ENCODE results near the gene INS.

INS gene

DNA sequence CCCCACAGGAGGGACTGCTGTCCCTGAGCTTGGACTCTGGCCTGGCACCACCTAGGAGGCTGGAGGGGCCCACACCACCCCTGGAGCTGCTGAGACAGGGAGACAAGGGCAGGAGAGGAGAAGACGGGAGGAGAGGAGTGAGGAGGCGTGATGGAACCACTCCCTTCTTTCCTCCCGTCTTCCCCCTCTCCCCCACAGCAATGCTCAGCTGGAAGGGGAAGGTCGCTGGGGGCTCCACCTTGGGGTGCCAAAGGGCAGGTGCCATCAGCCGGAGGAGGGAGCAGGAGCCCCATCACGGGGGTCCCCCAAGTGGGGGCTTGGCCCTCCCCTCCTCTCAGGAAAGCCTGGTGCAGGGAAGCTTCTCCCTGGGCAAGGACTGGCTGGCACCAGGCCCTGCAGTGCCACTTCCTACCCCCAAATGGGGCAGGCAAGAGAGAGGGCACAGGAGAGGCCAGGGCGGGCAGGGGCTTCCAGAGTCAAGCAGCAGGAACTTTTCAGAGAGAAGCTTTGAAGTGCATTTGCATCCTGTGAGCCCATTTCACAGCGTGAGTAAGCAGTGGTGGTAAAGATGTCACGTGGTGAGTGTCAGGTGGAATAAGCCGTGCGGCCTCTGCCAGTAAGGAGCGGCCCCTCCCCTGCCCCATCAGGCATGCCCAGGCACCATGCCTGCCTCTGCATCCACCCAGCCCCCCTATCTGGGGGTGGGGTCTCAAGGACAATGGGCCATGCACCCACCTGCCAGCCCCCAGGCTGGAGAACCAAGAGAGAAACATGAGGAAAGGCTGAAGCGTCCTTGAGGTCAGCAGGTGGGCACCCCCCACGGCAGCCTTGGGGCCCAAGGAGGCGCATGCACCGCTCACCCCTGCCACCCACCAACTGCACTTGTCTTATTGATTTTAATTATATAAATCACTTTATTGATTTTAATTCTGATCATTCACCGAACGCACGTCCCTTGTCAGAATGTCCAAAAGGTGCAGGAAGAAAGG lies 26.7 kb downstream of the INS start:
- Mint-ChIP-seq H3K4me3 (no peak overlapping the region), H3K4me1 (peaks cover 14% of the 10 kb centered on the region), H3K9me3 (peaks cover 5% of the 10 kb centered on the region), H3K36me3 (no peaks in the 10 kb centered on the region), H3K27me3 (peaks cover 34% of the 10 kb centered on the region), H3K27ac (no peak overlapping the region)
- no peak for ATAC-seq (ENCODE audit: low read depth)
- no peak for DNase-seq (ENCODE audit: low spot score in 2 of 2)

DNA sequence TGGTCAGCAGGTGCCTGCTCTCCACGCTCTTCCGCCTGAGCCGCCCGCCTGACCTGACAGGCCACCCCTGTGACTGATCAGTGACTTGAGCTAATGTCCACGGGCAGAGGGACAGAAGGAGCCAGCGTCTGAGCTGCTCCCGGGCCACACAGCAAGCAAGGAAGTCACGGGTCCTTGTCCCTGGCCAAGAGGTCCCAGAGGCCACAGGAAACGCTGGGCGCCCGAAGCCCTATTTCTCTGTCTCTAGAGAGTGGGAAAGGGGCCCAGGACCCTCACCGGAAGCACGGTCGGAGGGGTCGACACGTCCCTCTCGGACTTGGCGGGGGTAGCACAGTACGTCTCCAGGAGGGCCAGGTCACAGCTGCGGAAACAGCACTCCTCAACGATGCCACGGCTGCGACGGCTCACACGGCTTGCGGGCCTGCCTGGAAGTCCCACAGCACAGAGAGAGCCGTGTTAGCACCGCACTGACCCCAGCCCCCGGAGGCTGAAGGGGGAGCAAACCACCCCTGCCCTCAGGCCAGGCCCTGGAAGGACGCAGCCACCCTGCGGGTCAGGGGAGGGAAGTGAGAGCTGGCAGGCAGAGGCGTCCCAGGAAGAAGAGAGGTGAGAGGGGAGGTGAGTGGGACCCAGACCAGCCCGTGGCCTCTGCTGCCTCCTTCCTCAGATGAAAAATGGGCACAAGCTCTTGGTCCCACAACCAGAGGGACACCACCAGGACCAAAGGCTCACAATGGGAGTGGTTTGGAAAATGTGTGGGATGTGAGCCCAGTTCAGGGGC lies 27.6 kb downstream of the INS start:
- ATAC-seq (ENCODE audit: low read depth) (no peak), DNase-seq (ENCODE audit: low spot score in 2 of 2) (no peak)
- H3K9me3 Mint-ChIP-seq, result peaks cover 5% of the 10 kb centered on the region
- H3K4me1 Mint-ChIP-seq, result peaks cover 13% of the 10 kb centered on the region
- no peak overlapping the region for H3K27ac Mint-ChIP-seq
- H3K4me3 Mint-ChIP-seq, result no peak overlapping the region
- no peaks in the 10 kb centered on the region for H3K36me3 Mint-ChIP-seq
- H3K27me3 Mint-ChIP-seq, result peaks cover 33% of the 10 kb centered on the region

DNA sequence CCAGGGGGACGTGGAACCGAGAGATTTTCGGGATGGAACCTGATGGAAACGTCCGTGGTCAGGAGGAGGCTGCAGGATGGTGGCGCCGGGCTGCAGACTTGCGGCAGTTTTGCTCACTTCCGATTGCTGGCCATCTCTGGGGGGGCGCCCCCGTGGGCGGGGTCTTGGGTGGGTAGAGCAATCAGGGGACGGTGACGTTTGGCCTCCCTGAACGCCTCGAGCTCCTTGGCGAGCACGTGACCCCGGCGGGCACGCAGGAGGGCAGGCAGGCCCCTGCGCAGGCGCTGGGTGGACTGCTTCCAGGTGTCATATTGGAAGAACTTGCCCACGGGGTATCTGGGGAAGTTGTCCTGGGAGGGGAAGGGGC lies 28.2 kb downstream of the INS start:
- Mint-ChIP-seq H3K4me3 (no peak overlapping the region), H3K4me1 (peaks cover 9% of the 10 kb centered on the region), H3K36me3 (no peaks in the 10 kb centered on the region), H3K9me3 (peaks cover 5% of the 10 kb centered on the region), H3K27ac (no peak overlapping the region), H3K27me3 (peaks cover 31% of the 10 kb centered on the region)
- ATAC-seq (ENCODE audit: low read depth) (no peak), DNase-seq (ENCODE audit: low spot score in 2 of 2) (no peak)

DNA sequence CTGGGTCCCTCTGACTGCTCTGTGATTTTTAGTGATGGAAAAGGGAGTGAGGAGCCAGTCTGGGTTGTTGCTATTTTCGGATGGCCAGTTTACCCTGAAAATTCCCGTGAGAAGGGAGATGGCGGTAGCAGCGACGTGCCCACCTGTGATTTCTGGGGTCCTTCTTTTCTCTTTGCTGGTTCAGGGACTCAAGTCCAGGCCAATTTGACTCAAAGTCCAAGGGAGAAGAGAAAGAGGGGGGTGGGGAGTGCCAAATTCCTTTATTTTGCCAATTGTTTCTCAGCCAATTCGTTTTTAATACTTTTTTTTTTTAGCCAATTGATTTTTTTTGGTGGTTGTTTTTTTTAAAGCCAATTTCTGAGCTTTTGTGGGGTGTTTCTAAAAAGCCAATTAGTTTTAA lies 28.8 kb downstream of the INS start:
- H3K4me3 Mint-ChIP-seq, result no peak overlapping the region
- peaks cover 27% of the 10 kb centered on the region for H3K27me3 Mint-ChIP-seq
- peaks cover 4% of the 10 kb centered on the region for H3K4me1 Mint-ChIP-seq
- ATAC-seq (ENCODE audit: low read depth) (no peak), DNase-seq (ENCODE audit: low spot score in 2 of 2) (no peak)
- no peak overlapping the region for H3K27ac Mint-ChIP-seq
- H3K36me3 Mint-ChIP-seq, result no peaks in the 10 kb centered on the region
- peaks cover 5% of the 10 kb centered on the region for H3K9me3 Mint-ChIP-seq

DNA sequence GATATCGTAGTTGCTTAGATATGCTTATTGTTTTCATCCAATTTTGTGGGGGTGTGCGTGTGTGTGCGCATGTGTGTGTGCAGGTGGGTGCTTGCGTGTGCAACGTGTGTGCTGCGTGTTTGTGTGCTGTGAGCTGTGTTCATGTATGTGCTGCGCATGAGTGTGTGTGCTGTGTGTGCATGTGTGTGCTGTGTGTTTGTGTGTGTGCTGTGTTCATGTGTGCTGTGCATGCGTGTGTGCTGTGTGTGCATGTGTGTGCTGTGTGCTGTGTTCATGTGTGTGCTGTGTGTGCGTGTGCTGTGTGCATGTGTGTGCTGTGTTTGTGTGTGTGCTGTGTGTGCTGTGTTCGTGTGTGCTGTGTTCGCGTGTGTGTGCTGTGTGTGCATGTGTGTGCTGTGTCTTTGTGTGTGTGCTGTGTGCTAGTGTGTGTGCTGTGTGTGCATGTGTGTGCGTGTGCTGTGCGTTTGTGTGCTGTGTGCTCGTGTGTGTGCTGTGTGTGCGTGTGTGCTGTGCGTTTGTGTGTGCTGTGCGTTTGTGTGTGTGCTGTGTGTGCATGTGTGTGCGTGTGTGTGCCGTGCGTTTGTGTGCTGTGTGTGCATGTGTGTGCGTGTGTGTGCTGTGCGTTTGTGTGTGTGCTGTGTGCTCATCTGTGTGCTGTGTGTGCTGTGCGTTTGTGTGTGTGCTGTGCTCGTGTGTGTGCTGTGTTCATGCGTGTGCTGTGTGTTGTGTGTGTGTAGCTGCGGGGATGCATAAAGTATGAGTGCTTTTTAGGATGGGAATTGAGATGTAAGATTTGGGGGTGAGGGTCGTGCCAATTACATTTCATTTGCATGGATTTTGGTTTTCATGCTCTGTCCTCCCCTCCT lies 29.4 kb downstream of the INS start:
- H3K27ac Mint-ChIP-seq, result no peak overlapping the region

DNA sequence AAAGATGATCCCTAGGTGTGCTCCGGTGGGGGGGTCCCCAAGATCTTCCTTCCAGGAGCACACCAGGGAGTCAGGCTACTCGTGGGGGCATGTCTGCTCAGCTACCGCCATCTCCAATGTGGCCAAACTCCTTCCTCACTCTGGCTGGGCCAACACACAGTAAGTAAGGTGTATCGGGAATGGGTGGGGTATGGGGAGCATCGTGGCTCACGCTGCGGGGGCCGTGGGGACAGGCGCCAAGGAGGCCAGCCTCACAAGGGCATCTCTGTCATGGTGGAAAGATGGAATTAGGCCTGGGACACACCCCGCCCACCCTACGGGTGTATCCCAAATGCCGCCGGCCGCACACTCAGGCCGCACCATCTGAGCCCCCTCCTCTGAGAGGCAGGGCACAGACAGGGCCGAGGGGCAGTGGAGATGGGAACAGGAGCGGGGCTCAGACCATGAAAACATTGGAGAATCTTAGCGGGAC lies 30.1 kb downstream of the INS start:
- peaks cover 4% of the 10 kb centered on the region for H3K36me3 Mint-ChIP-seq
- peaks cover 30% of the 10 kb centered on the region for H3K27me3 Mint-ChIP-seq
- H3K4me1 Mint-ChIP-seq, result no peaks in the 10 kb centered on the region
- peaks cover 12% of the 10 kb centered on the region for H3K9me3 Mint-ChIP-seq
- no peak overlapping the region for H3K4me3 Mint-ChIP-seq
- no peak overlapping the region for H3K27ac Mint-ChIP-seq
- no peak for DNase-seq (ENCODE audit: low spot score in 2 of 2)
- ATAC-seq (ENCODE audit: low read depth), result no peak

More for the DNA sequence above, 29.4 kb downstream of the INS start:
- no peak for ATAC-seq (ENCODE audit: low read depth)
- Mint-ChIP-seq H3K9me3 (peaks cover 6% of the 10 kb centered on the region), H3K27me3 (peaks cover 27% of the 10 kb centered on the region), H3K4me3 (no peak overlapping the region), H3K4me1 (peaks cover under 1% of the 10 kb centered on the region), H3K36me3 (no peaks in the 10 kb centered on the region)
- no peak for DNase-seq (ENCODE audit: low spot score in 2 of 2)

DNA sequence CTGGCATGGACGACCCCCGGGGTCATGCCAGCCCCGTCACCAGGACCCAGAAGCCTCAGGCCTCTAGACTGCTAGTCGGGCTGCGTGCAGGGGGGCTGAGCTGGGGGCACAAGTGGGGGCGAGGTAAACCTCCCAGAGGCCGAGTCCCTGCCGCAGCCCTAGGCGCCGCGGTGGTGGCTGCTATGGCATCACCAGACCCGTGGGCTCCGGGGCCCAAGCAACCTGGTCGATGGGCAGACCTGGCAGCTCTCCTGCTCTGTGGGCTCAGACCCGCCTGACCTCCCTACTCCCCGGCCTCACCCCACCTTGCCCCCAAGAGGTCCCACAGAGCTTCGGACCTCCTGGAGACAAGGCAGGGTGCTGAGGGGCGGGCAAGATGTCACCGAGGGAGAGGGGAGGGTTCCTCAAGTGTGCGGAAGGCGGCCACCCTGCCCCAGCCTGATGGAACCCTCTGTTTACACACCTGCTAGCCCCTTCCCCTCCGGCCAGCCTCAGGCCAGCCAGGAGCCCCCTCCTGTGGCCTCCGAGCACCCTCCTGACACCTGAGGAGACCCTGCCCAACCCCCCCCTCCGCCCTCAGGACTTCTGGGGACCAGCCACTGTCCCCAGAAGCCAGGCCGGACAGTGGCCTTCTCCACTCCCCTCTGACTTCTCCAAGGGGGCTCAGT lies 31.2 kb downstream of the INS start:
- Mint-ChIP-seq H3K27ac (no peak overlapping the region), H3K4me1 (peaks cover 4% of the 10 kb centered on the region), H3K9me3 (peaks cover 18% of the 10 kb centered on the region), H3K4me3 (no peak overlapping the region), H3K36me3 (peaks cover 4% of the 10 kb centered on the region), H3K27me3 (peaks cover 37% of the 10 kb centered on the region)
- DNase-seq (ENCODE audit: low spot score in 2 of 2) (no peak), ATAC-seq (ENCODE audit: low read depth) (no peak)

DNA sequence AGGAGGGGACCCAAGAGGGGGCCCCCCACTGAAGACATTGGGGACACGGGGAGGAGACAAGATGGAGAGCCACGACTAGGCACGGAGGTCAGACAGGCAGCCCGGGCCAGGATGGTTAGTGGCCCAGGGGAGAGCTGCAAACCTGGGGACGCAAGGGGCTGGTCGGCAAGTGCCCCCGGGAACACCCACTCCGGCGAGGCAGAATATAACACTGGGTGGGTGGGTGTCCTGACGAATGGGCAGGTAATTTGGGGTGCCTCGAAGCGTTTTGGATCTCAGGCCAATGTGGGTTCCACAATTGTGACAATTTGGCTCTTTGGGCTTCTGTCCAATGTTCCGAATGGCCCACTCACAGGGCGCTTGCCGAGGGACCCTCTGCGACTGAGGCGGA lies 31.7 kb downstream of the INS start:
- H3K27me3 Mint-ChIP-seq, result peaks cover 40% of the 10 kb centered on the region
- peaks cover 4% of the 10 kb centered on the region for H3K36me3 Mint-ChIP-seq
- peaks cover 21% of the 10 kb centered on the region for H3K9me3 Mint-ChIP-seq
- no peak overlapping the region for H3K27ac Mint-ChIP-seq
- DNase-seq (ENCODE audit: low spot score in 2 of 2) (no peak), ATAC-seq (ENCODE audit: low read depth) (no peak)
- H3K4me3 Mint-ChIP-seq, result no peak overlapping the region
- peaks cover 4% of the 10 kb centered on the region for H3K4me1 Mint-ChIP-seq

DNA sequence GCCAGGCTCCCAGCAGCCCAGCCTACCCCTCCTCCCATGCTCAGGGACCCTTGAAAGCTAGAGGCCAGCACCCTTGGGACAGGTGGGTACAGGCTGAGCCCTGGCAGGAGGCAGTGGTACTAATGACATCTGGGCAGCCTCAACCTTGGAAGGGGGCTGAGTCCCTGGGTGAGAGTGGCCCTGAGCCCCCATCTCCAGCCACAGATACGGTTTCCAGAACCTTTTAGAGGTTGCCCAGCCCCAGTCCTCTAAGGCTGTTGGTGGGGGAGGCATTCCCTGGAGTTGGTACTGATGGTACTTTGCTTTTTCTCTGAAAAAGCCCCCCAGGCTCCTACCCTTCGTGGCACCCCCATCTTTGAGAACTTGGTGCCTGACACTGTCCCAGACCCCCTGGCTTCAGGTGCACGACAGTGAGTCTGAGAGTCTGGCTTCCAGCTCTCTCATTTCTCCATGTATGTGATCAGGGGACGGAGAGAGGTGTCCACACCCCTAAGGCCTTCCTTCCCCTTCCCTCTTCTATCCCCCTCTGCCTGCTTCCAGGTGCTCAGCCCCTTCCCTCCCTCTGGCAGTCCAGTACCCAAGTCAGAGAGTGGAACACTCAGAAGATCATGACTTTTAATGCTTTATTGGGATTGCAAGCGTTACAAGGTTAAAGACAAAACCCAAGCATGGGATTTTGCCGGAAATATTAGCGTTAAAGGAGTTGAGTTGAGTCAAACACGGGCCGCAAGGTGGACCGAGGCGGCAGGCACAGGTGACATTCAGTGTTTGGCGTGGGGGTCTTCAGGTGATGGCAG lies 32.3 kb downstream of the INS start:
- no peak overlapping the region for H3K27ac Mint-ChIP-seq
- peaks cover 21% of the 10 kb centered on the region for H3K9me3 Mint-ChIP-seq
- H3K4me3 Mint-ChIP-seq, result no peak overlapping the region
- peaks cover 42% of the 10 kb centered on the region for H3K27me3 Mint-ChIP-seq
- ATAC-seq (ENCODE audit: low read depth), result no peak
- H3K36me3 Mint-ChIP-seq, result peaks cover 4% of the 10 kb centered on the region
- peaks cover 4% of the 10 kb centered on the region for H3K4me1 Mint-ChIP-seq
- DNase-seq (ENCODE audit: low spot score in 2 of 2), result no peak

DNA sequence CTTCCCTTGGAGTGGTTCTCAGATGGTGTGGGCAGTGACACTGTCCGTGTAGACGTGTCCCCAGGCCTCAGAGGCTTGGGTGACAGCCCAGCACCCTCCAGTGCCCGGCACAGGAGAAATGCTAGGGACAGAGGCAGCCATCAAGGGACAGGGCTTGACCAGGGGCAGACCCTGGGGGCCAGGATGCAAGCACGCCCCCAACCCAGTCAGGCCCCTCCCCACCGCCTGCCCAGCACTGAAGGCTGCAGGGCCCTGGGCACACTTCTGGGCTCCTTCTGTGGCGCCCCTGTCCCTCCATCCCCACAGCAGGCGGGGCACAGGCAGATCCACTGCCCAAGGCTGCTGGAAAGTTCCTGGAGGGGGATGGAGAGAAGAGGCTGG lies 32.9 kb downstream of the INS start:
- H3K36me3 Mint-ChIP-seq, result peaks cover 4% of the 10 kb centered on the region
- H3K4me1 Mint-ChIP-seq, result peaks cover 4% of the 10 kb centered on the region
- H3K27ac Mint-ChIP-seq, result no peak overlapping the region
- H3K9me3 Mint-ChIP-seq, result peaks cover 21% of the 10 kb centered on the region
- no peak overlapping the region for H3K4me3 Mint-ChIP-seq
- peaks cover 42% of the 10 kb centered on the region for H3K27me3 Mint-ChIP-seq
- no peak for ATAC-seq (ENCODE audit: low read depth)
- DNase-seq (ENCODE audit: low spot score in 2 of 2), result no peak

DNA sequence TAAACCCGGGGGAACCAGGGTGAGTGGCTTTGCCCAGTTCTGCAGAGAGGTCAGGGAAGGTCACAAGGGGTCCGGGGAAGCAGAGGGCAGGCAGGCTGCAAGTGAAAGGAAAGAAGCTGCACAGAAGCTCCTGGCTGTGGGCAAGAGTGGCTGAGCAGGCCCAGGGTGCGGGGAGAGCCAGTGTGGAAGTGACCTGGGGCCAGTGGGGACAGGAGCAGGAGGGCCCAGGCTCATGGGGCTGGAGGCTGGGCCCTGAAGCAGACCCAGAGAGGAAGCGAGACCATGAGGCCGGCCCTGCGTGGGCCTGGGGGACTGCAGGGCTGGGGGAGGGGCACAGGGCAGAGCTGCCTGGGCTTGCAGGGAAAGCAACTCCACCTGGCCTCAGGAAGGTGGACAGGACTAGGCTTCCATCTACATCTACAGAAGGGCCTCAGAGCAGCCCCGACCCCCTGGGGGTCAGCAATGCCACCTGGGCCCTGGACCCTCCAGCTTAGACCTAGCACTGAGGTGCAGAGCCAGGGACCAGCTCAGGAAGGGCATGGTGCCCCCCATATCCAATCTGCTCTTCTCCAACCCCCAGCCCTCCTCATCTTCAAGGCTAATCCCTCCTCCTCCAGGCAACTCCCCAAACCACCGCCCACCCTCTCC lies 33.4 kb downstream of the INS start:
- H3K27ac Mint-ChIP-seq, result no peak overlapping the region
- DNase-seq (ENCODE audit: low spot score in 2 of 2), result no peak
- peaks cover 4% of the 10 kb centered on the region for H3K4me1 Mint-ChIP-seq
- H3K27me3 Mint-ChIP-seq, result peaks cover 42% of the 10 kb centered on the region
- H3K9me3 Mint-ChIP-seq, result peaks cover 21% of the 10 kb centered on the region
- H3K36me3 Mint-ChIP-seq, result peaks cover 4% of the 10 kb centered on the region
- ATAC-seq (ENCODE audit: low read depth), result no peak
- H3K4me3 Mint-ChIP-seq, result no peak overlapping the region

DNA sequence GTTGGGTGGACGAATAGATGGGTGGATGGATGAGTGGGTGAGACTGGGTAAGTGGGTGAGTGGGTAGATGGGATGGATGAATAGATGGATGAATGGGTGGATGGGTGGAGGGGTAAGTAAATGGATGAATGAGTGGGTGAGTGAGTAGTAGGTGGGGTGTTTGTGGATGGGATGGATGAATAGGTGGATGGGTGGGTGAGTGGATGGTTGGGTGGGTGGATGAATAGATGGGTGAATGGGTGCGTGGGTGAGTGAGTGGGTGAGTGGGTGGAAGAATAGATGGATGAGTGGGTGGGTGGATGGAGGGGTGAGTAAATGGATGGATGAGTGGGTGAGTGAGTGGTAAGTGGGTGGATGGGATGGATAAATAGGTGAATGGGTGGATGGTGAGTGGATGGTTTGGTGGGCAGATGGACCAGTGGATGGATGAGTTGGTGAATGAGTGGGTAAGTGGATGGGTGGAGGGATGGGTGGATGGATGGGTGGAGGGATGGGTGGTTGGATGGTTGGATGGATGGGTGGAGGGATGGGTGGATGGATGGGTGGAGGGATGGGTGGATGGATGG lies 34.4 kb downstream of the INS start:
- DNase-seq (ENCODE audit: low spot score in 2 of 2) (no peak), ATAC-seq (ENCODE audit: low read depth) (no peak)
- peaks cover 20% of the 10 kb centered on the region for H3K9me3 Mint-ChIP-seq
- no peak overlapping the region for H3K4me3 Mint-ChIP-seq
- peaks cover 4% of the 10 kb centered on the region for H3K4me1 Mint-ChIP-seq
- H3K27me3 Mint-ChIP-seq, result peaks cover 35% of the 10 kb centered on the region
- H3K36me3 Mint-ChIP-seq, result peaks cover 4% of the 10 kb centered on the region
- no peak overlapping the region for H3K27ac Mint-ChIP-seq

Measured in memory B cell (primary cell).